Tibial nerve (tissue), 4 donors: ENCODE data around the gene AKR1A1.

Source experiments
- EP300 ChIP-seq, 2 donors: sonication (generic); formaldehyde crosslinking; IDR thresholded peaks; one replicate each; pipeline ENCODE4 v1.6.1; 2017; ENCODE audit warnings: antibody characterized with exemption in 2 of 2, mild to moderate bottlenecking in 1 of 2
- POLR2A ChIP-seq, 2 donors: fragments of 450-650 bp; IDR thresholded peaks; one replicate each; pipeline ENCODE4 v1.6.1; 2017; ENCODE audit warnings: antibody characterized with exemption in 2 of 2, mild to moderate bottlenecking in 2 of 2, moderate library complexity in 2 of 2
- TF ChIP-seq, protein P1 (sequence below), 5 experiments: fragments of 200-600 bp in 3 of 5; fragments of 450-650 bp in 2 of 5; sonication (generic) in 3 of 5; IDR thresholded peaks; one replicate each; pipeline ENCODE4 v1.5.1; 2016 to 2019; ENCODE audit warnings: antibody characterized with exemption in 5 of 5, mild to moderate bottlenecking in 3 of 5, moderate library complexity in 2 of 5

DNA sequence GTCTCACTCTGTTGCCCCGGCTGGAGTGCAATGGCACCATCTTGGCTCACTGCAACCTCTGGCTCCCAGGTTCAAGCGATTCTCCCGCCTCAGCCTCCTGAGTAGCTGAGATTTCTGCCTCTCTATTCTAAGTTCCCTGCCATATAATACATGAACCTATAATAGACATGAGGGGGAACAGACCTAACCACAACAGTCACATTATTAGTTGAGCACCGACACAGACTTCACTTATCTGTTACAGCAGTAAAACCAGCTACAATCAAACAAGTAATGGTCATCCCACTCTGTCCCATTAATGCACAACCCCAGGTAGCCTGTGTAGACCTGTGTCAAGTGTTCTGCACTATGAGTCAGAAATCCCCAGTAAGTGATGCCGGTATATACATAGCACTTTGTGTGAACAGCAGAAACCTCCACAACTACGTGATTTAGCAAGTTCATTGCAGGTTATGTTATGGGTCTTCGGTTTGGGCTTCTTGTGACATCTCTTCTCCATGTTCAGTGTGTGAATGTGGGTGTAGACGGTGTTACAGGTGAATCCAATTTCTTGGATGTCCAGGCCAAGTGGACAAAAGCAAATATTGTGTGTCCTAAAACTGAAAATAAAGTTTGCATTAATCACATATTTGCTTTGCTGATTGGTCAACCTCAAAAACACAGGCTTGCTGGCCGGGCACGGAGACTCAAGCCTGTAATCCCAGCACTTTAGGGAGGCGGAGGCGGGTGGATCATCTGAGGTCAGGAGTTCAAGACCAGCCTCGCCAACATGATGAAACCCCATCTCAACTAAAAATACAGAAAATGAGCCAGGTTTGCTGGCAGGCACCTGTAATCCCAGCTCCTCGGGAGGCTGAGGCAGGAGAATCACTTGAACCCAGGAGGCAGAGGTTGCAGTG lies 46.9 kb upstream of the AKR1A1 start:
- TF ChIP-seq, protein P1, sequence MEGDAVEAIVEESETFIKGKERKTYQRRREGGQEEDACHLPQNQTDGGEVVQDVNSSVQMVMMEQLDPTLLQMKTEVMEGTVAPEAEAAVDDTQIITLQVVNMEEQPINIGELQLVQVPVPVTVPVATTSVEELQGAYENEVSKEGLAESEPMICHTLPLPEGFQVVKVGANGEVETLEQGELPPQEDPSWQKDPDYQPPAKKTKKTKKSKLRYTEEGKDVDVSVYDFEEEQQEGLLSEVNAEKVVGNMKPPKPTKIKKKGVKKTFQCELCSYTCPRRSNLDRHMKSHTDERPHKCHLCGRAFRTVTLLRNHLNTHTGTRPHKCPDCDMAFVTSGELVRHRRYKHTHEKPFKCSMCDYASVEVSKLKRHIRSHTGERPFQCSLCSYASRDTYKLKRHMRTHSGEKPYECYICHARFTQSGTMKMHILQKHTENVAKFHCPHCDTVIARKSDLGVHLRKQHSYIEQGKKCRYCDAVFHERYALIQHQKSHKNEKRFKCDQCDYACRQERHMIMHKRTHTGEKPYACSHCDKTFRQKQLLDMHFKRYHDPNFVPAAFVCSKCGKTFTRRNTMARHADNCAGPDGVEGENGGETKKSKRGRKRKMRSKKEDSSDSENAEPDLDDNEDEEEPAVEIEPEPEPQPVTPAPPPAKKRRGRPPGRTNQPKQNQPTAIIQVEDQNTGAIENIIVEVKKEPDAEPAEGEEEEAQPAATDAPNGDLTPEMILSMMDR (IDR thresholded peaks at IDR 0.05) = no peak
- TF ChIP-seq EP300 (IDR thresholded peaks at IDR 0.05) (no peak), POLR2A (IDR thresholded peaks at IDR 0.05) (no peak)
